Measurements from ENCODE around the gene RPL10.
A peak's percentile ranks its signal among the peaks of the same experiment; 100 is the strongest.

RPL10 gene

GRCh38 chrX:154433605-154434004, 35.4 kb downstream of the RPL10 start:
- DNase-seq: no peak

DNA sequence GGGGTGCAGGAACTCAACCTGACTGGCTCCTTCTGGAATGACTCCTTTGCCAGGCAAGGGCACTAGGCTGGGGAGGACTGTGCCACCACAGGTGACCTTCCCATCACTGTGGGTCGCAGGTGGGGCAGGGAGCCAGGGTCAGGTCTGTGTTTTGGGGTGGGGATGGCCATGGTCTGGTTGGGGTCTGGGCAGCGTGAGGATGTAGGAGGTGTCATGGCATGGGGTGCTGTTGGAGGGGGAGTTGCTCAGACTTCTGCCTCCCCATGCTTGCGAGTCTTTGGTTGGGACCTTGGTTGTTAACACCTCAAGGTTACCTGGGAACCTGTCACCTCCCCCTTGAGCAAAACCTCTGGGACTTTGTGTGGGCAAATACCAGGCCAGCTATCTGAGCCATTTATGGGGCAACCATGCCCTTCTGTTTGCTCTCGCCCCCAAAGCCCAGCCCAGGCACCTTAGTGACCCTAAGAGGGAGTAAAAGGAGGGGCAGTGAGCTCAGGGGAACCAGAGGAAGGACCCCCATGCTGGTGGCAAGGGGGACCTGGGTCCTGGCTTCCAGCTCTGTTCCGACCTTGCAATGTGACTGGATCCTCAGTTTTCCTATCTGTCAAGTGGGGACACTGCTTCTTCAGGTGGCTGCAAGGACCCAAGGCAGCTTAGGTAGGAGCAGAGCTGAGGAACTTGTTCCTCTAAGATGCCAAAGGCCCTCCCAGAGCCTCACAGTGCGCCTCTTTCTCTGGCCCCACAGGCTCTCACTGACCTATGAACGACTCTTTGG, 36.4 kb downstream of the RPL10 start:
- DNase-seq: no peak

DNA sequence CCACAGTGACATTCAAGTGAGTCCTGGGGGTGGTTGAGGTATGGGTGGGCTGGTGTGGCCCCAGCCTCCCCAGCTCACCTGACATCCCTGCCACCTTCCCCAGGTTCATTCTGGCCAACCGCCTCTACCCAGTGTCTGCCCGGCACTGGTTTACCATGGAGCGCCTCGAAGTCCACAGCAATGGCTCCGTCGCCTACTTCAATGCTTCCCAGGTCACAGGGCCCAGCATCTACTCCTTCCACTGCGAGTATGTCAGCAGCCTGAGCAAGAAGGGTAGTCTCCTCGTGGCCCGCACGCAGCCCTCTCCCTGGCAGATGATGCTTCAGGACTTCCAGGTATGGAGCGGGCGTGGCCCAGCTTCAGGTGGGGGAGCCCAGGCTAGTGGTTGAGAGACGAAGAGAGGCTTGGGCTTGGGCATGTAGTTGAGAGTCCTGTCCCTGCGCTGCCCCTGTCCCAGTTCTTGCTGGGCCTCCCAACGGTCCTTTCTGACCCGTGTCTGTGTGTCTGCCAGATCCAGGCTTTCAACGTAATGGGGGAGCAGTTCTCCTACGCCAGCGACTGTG, 37.1 kb downstream of the RPL10 start:
- DNase-seq: no peak

- DNase-seq: peak; percentile 39
Measured at GRCh38 chrX:154436374-154436982, 38.3 kb downstream of the RPL10 start.

- peak; percentile 39 for DNase-seq
Measured at GRCh38 chrX:154436983-154437752, 39.0 kb downstream of the RPL10 start, which contains the start of gene GDI1. Gene GDI1, plus strand, starts transcription at chrX:154437154. Its CDS starts 101 bp downstream, at chrX:154437255.

DNA sequence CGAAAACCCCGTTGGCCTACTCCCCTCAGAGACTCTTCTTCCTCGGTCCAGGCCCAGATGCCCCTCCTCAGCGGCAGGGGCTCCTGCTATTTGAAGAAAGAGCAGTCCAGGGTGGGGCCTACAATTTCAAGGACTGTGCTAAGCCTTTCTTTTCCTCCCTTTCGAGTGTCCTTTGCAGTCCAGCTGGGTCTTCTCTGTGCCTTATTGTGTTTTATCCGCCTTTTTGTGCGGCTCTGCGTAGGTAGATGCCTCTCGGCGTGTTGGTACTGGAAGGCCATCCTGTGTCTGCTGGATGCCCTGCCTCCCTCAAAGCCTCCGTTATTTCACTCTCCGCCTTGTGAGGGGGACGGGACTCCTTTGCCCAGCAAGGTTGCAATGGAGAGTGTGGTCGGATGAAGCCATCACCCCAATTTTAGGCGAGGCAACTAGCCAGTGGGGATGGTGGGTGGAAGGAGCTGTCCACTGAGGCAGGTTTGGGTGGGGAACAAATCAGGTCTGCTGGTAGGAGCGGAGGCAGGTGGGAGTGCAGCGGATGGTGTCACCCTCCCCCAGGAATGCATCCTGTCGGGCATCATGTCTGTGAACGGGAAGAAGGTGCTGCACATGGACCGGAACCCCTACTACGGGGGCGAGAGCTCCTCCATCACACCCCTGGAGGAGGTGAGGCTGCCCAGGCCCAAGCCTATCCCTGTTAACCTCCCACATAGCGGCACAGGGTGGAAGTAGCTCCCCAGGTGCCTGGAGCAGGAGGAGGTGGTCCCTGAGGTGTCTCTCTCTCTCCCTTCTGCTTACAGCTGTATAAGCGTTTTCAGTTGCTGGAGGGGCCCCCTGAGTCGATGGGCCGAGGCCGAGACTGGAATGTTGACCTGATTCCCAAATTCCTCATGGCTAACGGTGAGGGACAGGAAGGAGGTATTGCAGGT, 40.1 kb downstream of the RPL10 start:
- no peak for DNase-seq

DNA sequence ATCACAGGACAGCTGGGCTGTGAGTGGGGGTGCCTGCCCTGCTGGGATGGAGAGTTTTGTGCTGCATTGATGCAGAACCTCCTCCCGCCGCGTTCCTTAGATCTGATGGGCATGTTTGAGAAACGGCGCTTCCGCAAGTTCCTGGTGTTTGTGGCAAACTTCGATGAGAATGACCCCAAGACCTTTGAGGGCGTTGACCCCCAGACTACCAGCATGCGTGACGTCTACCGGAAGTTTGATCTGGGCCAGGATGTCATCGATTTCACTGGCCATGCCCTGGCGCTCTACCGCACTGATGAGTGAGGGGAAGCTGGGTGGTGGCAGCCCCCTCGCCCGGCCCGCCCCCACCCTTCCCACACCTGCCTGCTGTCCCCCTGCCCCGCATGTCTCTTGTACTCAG, 41.7 kb downstream of the RPL10 start:
- DNase-seq: no peak

GRCh38 chrX:154440623-154441357, 42.6 kb downstream of the RPL10 start:
- DNase-seq: no peak

DNA sequence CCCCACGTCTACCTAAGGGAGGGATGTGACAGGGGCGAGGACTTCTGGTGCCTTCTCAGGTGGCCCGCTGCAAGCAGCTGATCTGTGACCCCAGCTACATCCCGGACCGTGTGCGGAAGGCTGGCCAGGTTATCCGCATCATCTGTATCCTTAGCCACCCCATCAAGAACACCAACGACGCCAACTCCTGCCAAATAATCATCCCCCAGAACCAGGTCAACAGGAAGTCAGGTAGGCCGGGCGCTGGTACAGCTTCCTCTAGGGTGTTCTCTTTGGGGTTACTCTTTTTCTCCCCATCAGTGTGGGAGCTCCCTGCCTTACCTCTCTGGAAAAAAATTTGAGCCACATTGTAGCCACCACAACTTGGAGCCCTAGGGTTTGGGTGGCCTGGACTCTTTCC, 43.4 kb downstream of the RPL10 start:
- no peak for DNase-seq

DNA sequence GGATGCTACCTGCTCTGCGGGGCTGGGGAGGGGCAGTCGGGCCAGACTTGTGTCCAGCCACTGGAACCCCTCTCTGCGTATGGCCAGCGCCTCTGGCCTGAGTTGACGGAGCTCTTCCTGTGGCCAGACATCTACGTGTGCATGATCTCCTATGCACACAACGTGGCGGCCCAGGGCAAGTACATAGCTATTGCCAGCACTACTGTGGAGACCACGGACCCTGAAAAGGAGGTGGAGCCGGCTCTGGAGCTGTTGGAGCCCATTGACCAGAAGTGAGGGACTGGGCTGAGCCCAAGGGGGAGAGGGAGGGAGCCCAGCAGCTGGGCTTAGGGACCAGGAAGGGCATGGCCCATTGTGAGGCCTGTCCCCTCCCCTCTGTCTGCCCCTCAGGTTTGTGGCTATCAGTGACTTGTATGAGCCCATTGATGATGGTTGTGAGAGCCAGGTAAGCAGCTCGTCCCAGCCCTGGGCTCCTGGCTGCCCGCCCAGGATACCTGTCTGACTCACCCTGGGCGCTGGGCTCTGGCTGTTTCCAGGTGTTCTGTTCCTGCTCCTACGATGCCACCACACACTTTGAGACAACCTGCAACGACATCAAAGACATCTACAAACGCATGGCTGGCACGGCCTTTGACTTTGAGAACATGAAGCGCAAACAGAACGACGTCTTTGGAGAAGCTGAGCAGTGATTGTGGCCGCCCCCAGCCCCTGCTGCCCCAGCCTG, 44.0 kb downstream of the RPL10 start:
- DNase-seq: no peak

DNA sequence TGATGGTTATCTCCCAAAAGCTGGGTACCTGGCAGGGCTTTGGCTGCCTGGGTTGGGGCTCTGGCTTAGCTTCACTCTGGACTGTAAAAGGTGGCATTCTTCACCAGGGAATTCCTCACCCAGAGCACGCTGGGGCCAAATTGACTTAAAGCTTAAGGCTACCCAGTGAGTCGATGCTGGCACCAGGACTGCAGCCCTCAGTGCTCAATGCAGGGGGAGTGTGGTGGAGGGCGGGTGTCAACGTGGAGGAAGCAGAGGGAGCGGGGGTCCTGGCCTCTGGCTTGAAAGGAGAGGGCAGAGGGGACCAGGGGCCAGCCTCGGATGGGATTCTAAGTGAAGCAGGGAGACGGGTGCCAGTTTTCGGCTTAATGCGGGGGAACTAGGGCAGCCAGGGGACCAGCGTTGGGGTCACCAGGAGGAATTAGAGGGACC, 45.3 kb downstream of the RPL10 start:
- DNase-seq: no peak

GRCh38 chrX:154443992-154444754, 46.0 kb downstream of the RPL10 start, which contains the start of gene FAM50A:
Gene FAM50A, plus strand, starts transcription at chrX:154444141. Its CDS starts 95 bp downstream, at chrX:154444236.
- DNase-seq: peak; percentile 61

DNA sequence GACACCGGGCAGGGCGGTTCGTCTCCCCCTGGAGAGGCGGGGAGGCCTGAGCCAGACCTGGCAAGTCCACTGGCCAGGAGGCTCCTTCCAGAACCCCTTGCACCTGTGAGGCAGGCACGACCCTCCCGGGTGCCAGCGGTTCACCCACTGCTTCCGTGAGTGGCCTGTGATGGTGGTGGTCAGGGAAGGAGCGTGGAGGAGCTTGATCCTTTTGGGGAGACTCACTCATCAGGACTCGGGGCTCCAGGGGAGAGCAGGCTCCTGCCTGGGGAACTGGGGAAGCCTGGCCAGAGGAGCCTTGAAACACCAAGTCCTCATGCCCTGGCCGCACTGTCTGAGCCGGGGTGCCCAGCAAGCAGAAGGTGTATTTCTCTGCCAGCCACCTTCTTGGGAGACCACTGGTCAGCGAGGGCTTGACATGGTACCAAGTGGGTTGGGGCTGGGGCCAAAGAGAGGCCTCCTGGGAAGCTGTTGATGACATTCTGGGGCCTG, 46.6 kb downstream of the RPL10 start:
- DNase-seq: no peak

GRCh38 chrX:154445776-154446175, 47.6 kb downstream of the RPL10 start:
- no peak for DNase-seq

DNA sequence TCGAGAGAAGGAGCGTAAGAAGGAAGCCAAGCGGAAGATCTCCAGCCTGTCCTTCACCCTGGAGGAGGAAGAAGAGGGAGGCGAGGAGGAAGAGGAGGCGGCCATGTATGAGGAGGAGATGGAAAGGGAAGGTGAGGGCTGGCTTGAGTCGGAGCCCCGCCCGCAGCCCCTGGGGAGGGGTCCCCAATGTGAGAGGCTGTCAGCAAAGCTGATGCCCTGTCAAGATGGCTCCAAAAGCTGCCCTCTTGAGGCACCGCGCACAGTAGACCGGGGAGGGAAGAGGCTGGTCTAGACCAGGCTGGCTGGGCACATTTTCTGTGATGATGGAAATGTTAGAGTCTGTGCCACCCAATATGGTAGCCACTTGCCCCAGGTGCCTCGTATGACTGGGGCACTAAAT, 48.3 kb downstream of the RPL10 start:
- DNase-seq: no peak

GRCh38 chrX:154448484-154448883, 50.3 kb downstream of the RPL10 start:
- no peak for DNase-seq

DNA sequence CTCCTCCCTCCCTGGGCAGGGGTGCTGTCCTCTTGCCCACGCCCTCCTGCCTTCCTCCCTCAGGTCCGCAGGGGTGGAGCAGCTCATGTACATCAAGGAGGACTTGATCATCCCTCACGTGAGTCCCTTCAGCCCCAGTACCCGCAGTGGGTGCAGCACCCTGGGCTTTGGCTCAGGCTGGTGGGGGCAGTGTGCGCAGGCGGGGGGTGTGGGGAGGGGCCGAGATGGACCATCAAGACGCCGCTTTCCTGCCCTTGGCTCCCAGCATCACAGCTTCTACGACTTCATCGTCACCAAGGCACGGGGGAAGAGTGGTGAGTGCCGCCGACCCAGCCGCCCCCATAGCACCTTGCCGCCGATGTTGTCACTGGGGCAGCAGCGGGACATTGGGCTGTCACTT, 51.4 kb downstream of the RPL10 start:
- DNase-seq: no peak

GRCh38 chrX:154450312-154450711, 52.1 kb downstream of the RPL10 start:
- DNase-seq: no peak
